Body of pancreas (tissue), 4 donors: ENCODE measurements around the gene TIAM1.

ENCODE experiments used
- POLR2A ChIP-seq, 3 donors: fragments of 450-650 bp; IDR thresholded peaks; one replicate each; pipeline ENCODE4 v1.6.1; 2016; ENCODE audit warnings: antibody characterized with exemption in 3 of 3, mild to moderate bottlenecking in 2 of 3
- TF ChIP-seq, protein P1 (sequence below), 7 experiments: fragments of 450-650 bp in 4 of 7; fragments of 200-600 bp in 3 of 7; sonication (generic) in 3 of 7; IDR thresholded peaks; one replicate each; pipeline ENCODE4 v1.5.1; 2016 to 2019; ENCODE audit warnings: antibody characterized with exemption in 7 of 7

DNA sequence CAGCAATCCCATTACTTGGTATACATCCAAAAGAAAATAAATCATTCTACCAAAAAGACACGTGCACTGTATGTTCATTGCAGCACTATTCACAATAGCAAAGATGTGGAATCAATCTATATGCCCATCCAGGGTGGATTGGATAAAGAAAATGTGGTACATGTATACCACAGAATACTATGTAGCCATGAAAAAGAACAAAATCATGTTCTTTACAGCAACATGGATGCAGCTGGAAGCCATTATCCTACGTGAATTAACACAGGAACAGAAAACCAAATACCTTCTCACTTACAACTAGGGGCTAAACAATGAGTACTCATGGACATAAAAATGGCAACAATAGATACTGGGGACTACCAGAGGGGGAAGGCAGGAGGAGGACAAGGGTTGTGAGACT lies 147.3 kb downstream of the TIAM1 start:
- TF ChIP-seq, protein P1, sequence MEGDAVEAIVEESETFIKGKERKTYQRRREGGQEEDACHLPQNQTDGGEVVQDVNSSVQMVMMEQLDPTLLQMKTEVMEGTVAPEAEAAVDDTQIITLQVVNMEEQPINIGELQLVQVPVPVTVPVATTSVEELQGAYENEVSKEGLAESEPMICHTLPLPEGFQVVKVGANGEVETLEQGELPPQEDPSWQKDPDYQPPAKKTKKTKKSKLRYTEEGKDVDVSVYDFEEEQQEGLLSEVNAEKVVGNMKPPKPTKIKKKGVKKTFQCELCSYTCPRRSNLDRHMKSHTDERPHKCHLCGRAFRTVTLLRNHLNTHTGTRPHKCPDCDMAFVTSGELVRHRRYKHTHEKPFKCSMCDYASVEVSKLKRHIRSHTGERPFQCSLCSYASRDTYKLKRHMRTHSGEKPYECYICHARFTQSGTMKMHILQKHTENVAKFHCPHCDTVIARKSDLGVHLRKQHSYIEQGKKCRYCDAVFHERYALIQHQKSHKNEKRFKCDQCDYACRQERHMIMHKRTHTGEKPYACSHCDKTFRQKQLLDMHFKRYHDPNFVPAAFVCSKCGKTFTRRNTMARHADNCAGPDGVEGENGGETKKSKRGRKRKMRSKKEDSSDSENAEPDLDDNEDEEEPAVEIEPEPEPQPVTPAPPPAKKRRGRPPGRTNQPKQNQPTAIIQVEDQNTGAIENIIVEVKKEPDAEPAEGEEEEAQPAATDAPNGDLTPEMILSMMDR (IDR thresholded peaks at IDR 0.05) = no peak
- TF ChIP-seq POLR2A (IDR thresholded peaks at IDR 0.05) = no peak
